Cerebellar nuclear complex (tissue), 1 donor: ENCODE data around the gene PIM2.

Experiments used
- DNase-seq, 2 experiments: peaks; one replicate each; lab custom pipeline; 2025; lab: John Stamatoyannopoulos, UW

Gene PIM2

DNA sequence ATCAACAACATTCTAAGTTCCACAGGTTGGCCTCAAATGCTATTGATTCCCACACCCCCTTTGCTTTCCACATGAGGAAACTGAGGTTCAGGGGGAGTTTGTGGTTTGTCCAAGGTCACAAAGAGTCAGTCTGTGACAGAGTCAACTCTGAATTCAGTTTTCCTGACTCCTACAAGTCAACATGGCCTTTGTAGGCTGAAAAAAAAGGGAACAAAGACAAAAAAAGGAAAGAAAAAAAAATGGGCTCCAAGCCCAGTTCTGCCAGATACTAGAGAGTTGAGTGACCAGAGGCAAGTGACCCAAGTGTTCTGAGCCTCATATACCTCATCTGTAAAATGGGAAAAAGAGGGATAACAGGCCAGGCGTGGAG lies 16.5 kb upstream of the PIM2 start:
- DNase-seq = no peak

DNA sequence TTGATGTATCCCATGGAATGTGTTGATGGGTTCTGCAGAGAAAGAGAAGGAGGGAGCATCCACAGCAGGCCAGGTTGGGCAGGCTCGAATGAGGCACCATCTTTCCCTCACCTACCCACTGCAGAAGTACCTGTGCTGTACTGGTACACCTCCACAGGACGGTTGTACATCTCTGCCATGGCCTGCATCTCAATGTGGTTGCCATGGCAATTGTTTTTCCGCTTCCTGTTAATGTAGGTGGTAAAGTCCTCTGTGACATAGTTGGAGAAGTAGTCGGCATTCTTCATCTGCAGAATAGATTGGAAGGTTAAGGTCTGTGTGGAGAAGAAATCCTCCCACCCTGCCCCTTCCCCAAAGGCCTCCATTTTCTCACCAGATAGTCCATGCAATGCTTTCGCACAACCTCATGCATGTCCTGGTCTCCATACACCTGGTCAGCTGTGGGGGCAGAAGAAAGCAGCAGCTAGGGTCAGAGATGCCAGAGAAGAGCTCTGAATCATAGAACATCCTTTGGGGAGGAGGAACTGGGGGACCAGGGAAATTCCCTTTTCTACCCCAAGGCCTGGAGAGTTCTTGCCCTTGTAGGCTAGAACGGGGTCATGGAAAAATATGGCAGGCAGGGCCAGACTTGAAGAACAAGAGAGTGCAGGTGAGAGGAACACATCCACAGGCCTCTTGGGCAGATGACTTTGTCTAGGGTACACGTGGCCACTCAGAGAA lies 15.9 kb upstream of the PIM2 start:
- no peak for DNase-seq

- DNase-seq = no peak
Observed at GRCh38 chrX:48933757-48934156, 14.9 kb upstream of the PIM2 start.

DNA sequence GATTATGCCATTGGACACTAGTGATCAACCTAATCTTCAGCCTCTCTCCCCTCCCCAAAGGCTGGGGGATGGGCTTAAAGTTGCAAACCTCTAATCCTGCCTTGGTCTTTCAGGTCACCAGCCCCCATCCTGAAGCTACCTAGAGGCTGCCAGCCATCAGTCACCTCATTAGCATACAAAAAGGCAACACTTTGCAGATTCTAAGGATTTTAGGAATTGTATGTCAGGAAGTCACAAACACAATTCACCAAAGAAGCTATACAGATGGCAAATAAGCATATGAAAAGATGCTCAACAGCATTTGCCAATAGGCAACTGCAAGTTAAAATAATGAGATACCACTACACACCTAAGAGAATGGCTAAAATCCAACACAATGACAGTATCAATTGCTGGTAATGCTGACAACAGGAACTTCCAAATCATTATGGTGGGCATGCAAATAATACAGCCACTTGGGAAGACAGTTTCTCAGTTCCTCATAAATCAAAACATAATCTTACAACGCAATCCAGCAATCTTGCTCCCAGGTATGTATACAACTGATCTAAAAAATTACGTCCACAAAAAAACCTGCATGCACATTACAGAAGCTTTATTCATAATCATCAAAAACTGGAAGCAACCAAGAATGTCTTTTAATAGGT lies 9.0 kb upstream of the PIM2 start:
- DNase-seq = no peak

DNA sequence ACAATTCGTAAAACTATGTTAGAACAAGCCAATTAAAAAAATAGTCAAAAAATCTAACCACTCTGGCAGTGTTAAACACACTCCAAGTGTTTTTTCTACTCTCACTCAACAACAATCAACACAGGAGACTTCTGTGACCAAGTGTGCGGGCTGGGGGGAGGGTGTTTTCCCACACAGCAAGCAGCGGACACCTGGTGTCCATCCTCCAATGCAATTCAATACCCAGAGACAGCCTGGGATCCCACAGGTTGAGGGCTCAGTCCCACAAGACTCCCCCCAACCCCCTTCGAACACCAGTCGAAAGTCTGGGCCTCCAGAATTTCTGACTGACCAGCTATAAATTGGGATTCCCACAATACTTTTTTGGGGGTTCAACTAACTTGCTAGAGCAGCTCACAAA lies 8.3 kb upstream of the PIM2 start:
- DNase-seq = no peak

DNA sequence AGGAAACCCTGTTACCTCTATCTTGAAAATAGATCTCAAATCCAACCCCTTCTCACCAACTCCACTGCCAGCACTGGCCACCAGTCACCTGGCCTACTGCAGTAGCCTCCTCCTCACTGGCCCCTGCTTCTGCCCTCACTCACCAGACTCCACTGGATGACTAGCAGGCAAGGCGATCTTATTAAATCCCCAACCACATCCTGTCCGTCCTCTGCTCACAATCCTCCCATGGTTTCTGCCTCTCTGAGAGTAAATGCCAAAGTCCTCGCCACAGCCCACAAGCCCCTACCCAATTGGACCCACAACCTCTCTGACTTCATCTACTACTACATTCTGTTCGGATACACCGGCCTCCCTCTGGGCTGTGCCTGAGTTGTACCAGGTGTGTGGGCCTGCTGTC lies 5.4 kb upstream of the PIM2 start:
- DNase-seq = no peak

- no peak for DNase-seq
Observed at GRCh38 chrX:48923771-48924170, 4.9 kb upstream of the PIM2 start.

GRCh38 chrX:48920718-48921104 lies 1.9 kb upstream of the PIM2 start:
- no peak for DNase-seq

DNA sequence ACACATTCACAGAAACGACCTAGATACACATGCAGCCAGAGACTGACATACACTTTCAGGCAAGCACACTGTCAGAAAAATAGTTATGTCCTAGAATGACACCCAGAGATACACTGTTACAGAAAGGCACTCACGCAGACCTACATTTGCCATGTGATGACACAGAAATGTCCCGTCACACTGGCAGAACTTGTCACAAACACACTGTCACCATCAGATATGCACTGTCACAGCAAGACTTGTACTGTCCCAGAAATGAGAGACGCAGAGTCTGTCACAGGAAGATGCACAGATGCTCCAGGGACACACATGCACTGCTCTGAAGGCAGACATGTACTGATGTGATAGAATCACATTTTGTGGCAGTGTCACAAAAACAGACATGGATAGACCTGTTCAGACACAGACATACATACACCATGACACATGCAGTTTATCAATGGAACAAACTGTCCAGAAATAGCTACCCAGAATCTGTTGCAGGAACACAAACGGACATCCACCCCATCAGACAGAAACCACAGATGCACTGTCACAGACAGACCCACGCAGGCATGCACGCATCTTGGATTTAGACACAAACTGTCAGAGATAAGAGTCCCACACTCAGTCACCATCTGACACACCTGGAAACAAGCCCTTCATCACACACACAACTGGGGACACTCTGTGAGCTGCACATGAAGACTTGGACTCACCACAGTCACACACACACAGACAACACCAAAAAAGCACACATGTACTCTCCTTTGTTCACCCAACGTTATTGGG lies 1.3 kb upstream of the PIM2 start:
- DNase-seq = no peak

- DNase-seq = no peak
Observed at GRCh38 chrX:48919360-48919841, 577 bp upstream of the PIM2 start.

- no peak for DNase-seq
Observed at GRCh38 chrX:48918301-48918642, 552 bp downstream of the PIM2 start.

DNA sequence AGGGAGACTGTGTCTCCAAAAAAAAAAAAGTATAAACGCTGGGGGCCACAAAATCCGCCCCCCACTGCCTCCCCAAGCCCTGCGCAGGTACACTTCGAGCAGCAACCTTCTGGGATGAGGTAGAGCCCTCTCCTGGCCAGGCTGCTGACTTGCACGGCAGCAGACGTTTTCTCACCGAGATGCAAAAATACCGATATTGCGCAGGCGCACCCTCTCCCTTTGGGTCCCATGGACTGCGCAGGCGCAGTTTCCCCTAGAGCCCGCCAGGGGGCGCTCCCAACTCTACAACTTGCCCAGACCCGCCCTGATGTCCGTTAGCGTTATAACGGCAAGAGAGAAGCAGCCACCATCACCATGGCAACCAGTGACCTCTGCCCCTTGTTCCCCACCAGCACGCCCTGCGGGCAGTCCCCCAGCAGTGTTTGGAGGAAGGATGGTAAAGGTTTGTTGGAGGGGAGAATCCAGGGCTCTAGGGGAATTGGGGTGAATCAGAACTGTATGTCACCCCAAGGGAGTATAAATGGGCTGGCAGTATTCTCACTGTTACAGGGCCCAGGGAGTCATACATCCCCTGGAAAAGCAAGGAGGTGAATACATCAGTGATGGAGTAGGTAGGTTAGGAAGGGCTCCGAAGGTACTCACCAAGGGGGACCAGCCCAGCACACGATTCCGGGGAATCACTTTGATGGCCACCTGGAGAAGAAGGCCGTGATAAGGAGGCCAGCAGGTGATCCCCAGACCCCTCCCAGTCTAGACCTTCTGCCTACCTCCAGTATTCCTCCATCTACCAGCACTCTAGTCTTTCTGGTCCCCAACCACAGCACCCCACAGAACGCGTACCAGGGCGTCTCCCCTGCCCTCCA lies 1.5 kb downstream of the PIM2 start:
- peak; percentile 22 to 59 for DNase-seq

- DNase-seq = no peak
Observed at GRCh38 chrX:48914593-48915493, 4.0 kb downstream of the PIM2 start.

GRCh38 chrX:48913605-48914366 lies 5.0 kb downstream of the PIM2 start:
- DNase-seq = no peak

- peak in 1 of 2 experiments; percentile 56 for DNase-seq
Observed at GRCh38 chrX:48911412-48912182, 7.2 kb downstream of the PIM2 start, which contains the start of gene SLC35A2. Gene SLC35A2 (minus strand): TSS chrX:48911646. CDS start chrX:48911636, 10 bp downstream.

DNA sequence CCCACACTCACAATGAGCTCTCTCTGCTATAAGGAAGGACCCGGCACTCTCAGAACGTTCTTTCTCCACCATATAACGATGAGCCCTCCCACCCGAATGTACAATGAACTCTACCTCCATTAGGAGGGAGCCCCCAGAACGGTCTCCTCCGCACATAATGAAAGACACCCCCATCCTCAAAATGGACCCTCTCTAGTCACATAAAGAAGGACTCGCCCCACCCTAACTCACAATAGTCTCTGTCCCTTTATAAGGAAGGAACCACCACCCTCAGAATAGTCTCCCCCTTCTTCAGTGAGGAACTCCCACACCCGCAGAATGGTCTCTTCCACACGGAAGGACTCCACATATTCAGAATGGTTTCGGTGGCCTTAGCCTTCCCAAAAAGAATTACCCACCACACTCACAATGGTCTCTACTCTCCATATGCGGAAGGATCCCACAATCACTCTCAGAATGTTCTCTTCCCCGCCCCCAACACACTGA lies 7.9 kb downstream of the PIM2 start:
- DNase-seq = no peak

DNA sequence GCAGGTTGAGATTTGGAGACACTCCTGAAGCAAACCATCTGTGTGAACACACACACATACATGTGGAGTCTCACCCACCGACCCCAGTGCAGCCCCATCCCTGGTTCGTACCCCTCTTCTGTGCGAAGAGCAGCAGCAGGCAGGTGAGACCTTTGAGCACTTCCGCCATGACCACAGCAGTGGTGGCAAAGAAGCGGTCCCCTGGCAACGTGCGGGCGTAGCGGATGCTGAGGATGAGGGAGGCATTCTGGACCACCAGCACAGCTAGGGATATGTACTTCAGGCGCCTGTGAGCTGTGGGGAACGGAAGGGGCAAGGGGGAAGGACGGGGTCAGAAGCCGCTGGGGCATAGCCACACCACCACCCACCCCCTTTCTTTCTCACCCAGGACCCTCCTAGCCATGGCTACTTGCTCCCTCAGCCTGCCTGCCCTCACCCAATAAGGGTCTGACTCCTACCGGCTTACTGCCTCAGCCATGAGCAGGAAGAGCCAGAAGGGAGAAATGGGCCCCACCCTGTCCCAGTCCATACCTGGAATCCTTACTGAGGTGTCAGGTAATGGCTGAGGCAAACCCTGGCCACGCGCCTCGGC lies 9.0 kb downstream of the PIM2 start:
- no peak for DNase-seq

DNA sequence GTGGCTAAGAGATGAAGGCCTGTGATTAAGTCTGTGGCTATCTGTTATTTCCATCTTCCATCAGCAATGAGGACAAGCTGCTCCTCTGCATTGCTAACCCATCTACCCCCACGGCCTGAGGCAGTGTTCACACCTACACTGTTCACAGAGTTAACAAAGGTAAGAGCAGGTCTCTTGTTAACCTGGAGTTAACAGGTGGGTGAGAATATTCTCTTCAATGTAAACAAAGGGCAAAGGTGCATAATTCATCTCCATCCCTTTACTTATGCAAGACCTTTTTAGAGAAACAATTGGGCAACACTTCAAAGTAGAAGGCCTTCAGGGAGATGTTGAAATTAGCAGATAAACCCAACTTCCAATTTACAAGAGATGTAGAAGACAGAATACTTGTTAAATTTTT lies 10.2 kb downstream of the PIM2 start:
- DNase-seq = no peak
